Measurements from ENCODE around the gene ELOF1. TPM values are rescaled to one million over a fixed set of nuclear protein-coding genes. Genes with fewer than 3 reads are reported as not detected.
A peak's percentile ranks its signal among the peaks of the same experiment; 100 is the strongest.

Gene ELOF1
- total and polyA plus RNA-seq, 7 donors = 27.2 to 67.3 (median 47.9) TPM

DNA sequence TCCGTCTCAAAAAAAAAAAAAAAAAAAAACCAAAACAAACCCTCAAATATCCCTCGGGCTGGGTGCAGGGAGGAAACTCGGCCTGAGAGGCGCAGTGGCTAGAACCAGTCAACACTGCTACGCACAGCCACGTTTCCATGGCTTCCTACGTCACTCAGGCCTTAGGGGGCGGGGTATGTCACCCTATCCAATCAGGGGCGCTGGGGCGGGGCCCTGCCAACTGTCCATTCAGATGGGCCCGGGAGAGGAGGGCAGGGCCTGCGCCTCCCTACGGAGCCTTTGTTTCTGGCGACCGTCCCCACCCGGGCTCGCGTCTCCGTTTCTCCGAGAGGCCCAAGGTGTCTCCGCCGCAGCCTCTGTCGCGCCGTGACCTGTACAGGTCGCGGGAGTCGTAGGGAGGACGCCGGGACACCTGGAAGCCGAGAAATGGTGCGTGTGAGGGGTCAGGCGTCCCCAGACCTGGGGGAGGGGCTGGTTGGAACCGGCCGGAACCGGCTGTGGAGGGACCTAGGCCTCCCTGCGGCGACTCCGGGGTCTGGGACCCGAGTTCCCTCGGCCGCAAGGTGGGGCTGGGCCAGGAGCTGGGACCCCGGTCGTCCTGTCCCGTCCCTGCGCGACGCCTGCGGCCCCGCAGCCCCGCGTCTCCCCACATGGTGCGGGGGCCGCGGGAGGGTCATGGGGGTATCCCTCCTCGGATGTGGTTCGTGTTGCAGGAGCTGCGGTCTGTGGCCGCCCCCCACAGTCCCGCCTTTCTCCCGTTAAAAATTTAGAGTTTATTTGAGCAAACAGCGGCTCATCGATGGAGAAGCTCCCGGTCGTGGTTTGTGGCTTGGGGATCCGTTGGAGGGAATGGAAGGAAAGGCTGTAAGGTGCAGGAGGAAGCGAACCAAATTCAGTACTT, 38.4 kb upstream of the ELOF1 start, which contains the start of gene ZNF627:
TSS of gene ZNF627 (plus strand) at position 282 of the 901 bp plus-strand sequence. CDS start at position 427, 145 bp downstream.
- intact Hi-C loops (cut with DNase I) = loop anchor here (10.0 kb wide), 1 partner anchor 223 kb away; the partner anchor contains the start of gene SWSAP1
- no peaks in the 10 kb centered on the region for H3K36me3 ChIP-seq

DNA sequence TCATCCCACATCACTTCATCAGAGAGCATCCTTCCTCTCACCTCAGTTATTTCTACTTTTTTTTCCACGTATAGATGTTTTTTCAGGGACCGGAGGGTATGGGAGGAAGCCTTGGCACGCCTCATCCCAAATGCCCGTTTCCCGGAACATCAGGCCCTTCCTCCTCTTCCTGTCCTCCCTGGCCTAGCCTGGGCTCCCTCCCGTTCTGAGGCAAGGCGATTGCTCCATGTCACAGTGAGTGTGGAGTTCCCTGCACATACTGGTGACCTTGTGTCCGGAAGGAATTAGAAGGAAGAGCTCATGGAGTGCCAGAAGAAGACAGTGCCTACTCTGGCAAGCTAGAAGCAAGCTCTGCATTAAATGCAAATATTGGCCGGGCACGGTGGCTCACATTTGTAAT, 37.1 kb upstream of the ELOF1 start:
- no peak for DNase-seq
- Histone ChIP-seq H3K27me3 (no peaks in the 10 kb centered on the region), H3K4me3 (no peak overlapping the region), H3K27ac (peak overlapping the region in 2 of 4 donors; percentile 92 to 97), H3K36me3 (no peaks in the 10 kb centered on the region), H3K4me1 (peaks cover 0 to 26% (median 20%) of the 10 kb centered on the region in 4 donors), H3K9me3 (no peaks in the 10 kb centered on the region)
- intact Hi-C loops (cut with DNase I) = loop anchor here (10.0 kb wide), 1 partner anchor 221 kb away; the partner anchor contains the start of gene SWSAP1
- WGBS, 2 donors = 93 to 94% methylated on average over 10 of the region's 10 CpGs
- TF ChIP-seq POLR2AphosphoS5 (IDR thresholded peaks at IDR 0.05) (no peak), EP300 (IDR thresholded peaks at IDR 0.05) (no peak), POLR2A (IDR thresholded peaks at IDR 0.05) (no peak)
- TF ChIP-seq, protein P1, sequence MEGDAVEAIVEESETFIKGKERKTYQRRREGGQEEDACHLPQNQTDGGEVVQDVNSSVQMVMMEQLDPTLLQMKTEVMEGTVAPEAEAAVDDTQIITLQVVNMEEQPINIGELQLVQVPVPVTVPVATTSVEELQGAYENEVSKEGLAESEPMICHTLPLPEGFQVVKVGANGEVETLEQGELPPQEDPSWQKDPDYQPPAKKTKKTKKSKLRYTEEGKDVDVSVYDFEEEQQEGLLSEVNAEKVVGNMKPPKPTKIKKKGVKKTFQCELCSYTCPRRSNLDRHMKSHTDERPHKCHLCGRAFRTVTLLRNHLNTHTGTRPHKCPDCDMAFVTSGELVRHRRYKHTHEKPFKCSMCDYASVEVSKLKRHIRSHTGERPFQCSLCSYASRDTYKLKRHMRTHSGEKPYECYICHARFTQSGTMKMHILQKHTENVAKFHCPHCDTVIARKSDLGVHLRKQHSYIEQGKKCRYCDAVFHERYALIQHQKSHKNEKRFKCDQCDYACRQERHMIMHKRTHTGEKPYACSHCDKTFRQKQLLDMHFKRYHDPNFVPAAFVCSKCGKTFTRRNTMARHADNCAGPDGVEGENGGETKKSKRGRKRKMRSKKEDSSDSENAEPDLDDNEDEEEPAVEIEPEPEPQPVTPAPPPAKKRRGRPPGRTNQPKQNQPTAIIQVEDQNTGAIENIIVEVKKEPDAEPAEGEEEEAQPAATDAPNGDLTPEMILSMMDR (IDR thresholded peaks at IDR 0.05) = no peak

More for the DNA sequence above, 38.4 kb upstream of the ELOF1 start, which contains the start of gene ZNF627:
- Histone ChIP-seq H3K4me1 (peaks cover 0 to 26% (median 20%) of the 10 kb centered on the region in 4 donors), H3K4me3 (peak within 1 kb of the TSS; percentile 82 to 99 (median 95)), H3K9me3 (no peaks in the 10 kb centered on the region), H3K27ac (peak within 1 kb of the TSS; percentile 90 to 97 (median 94)), H3K27me3 (no peaks in the 10 kb centered on the region)
- WGBS, 2 donors = 0 to 1% methylated on average over 67 of the region's 67 CpGs
- TF ChIP-seq, protein P1 (IDR thresholded peaks at IDR 0.05) = peak in 1 of 4 experiments; percentile 19
- peak; percentile 97 to 98 for TF ChIP-seq POLR2A (IDR thresholded peaks at IDR 0.05)
- TF ChIP-seq POLR2AphosphoS5 (IDR thresholded peaks at IDR 0.05) = peak; percentile 97 to 99 (median 98)
- peak in 1 of 4 donors; percentile 55 for TF ChIP-seq EP300 (IDR thresholded peaks at IDR 0.05)
- DNase-seq = peak; percentile 100

DNA sequence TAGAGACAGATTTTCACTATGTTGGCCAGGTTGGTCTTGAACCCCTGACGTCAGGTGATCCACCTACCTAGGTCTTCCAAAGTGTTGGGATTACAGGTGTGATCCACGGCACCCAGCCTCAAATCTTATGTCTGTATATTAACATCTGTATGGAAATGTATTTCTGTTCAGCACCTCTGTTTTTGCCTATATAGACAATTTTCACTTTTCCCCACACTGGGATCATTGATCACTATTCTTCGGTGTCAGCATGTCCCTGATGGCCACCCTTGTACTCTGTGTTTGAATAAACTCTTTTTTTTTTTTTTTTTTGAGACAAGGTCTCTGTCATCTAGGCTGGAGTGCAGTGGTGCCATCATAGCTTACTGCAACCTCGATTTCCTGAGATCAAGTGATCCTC, 35.1 kb upstream of the ELOF1 start:
- intact Hi-C loops (cut with DNase I) = loop anchor here (10.0 kb wide), 1 partner anchor 219 kb away; the partner anchor contains the start of gene SWSAP1
- H3K4me3 ChIP-seq = no peak overlapping the region
- no peak for DNase-seq
- no peak overlapping the region for H3K27ac ChIP-seq
- no peaks in the 10 kb centered on the region for H3K9me3 ChIP-seq
- no peaks in the 10 kb centered on the region for H3K36me3 ChIP-seq
- no peaks in the 10 kb centered on the region for H3K27me3 ChIP-seq
- WGBS, 2 donors = 89% methylated on average over 4 of the region's 4 CpGs
- peaks cover 0 to 19% (median 16%) of the 10 kb centered on the region in 4 donors for H3K4me1 ChIP-seq
- TF ChIP-seq EP300 (IDR thresholded peaks at IDR 0.05) = no peak
- TF ChIP-seq, protein P1 (IDR thresholded peaks at IDR 0.05) = no peak
- TF ChIP-seq POLR2A (IDR thresholded peaks at IDR 0.05) = no peak

DNA sequence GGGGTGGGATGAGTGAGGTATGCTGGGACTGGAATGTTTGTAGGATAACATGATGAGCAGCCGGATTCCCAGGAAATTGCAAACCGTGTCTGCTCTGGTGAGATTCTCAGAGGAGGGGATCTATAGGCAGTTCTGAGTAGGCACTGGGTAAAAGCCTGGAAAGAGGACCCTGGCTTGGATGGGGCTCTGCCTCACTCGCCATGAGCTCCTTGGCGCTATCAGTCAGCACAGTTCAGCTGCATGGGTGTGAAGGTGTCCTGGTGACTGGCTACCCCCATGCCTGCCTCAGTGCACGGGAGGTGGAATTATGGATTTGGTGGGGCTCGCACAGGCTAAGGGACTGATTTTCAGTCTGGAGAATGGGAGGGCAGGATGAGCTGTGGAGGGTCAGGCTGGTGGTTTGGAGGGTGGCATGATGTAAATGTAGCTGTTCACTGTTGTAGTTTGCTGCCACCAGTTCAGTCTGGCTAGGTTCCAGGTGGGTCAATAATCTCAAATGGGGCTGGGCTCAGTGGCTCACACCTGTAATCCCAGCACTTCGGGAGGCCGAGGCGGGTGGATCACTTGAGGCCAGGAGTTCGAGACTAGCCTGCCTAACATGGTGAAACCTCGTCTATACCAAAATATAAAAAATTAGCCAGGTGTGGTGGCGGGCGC, 29.1 kb upstream of the ELOF1 start:
- Histone ChIP-seq H3K27me3 (no peaks in the 10 kb centered on the region), H3K4me1 (no peaks in the 10 kb centered on the region), H3K4me3 (no peak overlapping the region), H3K27ac (peak overlapping the region in 1 of 4 donors; percentile 2), H3K36me3 (no peaks in the 10 kb centered on the region), H3K9me3 (no peaks in the 10 kb centered on the region)
- no peak for TF ChIP-seq POLR2A (IDR thresholded peaks at IDR 0.05)
- no peak for TF ChIP-seq EP300 (IDR thresholded peaks at IDR 0.05)
- TF ChIP-seq, protein P1 (IDR thresholded peaks at IDR 0.05) = peak in 2 of 4 experiments; percentile 7 to 9
- TF ChIP-seq POLR2AphosphoS5 (IDR thresholded peaks at IDR 0.05) = no peak
- intact Hi-C loops (cut with DNase I) = loop anchor here (2.0 to 5.0 kb wide), 3 partner anchors 27 to 296 kb away; no protein-coding TSS in a partner anchor
- DNase-seq = no peak
- 27 to 74% methylated on average over 13 of the region's 13 CpGs for WGBS, 2 donors
